SK-N-SH (cell line): ENCODE results near the gene LYPD4. TPM values are rescaled to one million over a fixed set of nuclear protein-coding genes. Genes with fewer than 3 reads are reported as not detected.

Experiments used
- CTCF ChIA-PET: fragments of 300-600, 350-600 bp; formaldehyde crosslinking; extraction: SDS; loops from one replicate; lab custom pipeline; 2021; lab: Yijun Ruan, JAX
- POLR2A ChIA-PET: fragments of 350-600 bp; sonication (Branson Sonifier 250); formaldehyde crosslinking; extraction: SDS; loops from one replicate; lab custom pipeline; 2020; ENCODE audit warnings: antibody characterized with exemption, inconsistent platforms; lab: Yijun Ruan, JAX
- DNase-seq: peaks from one replicate; pipeline ENCODE4 v3.0.0; 2012
- H2AFZ ChIP-seq: fragments of 200-600 bp; sonication (generic); 2 replicates; pipeline ENCODE4 v1.8.1; 2016; ENCODE audit warnings: antibody characterized with exemption, mild to moderate bottlenecking, low read depth
- H3F3A ChIP-seq: fragments of 200-600 bp; sonication (generic); replicated peaks from 2 replicates; pipeline ENCODE3; 2016; ENCODE audit warnings: antibody characterized with exemption, mild to moderate bottlenecking; ENCODE audit not compliant: insufficient read depth
- H3K27ac ChIP-seq, 2 experiments: fragments of 200-500 bp in 1 of 2; fragments of 200-600 bp in 1 of 2; sonication (Bioruptor generic) in 1 of 2; sonication (generic), shearing (Covaris generic) in 1 of 2; 2 replicates each; pipeline versions ENCODE4 v1.5.1 to v1.6.1; 2014 to 2016; ENCODE audit warnings: low read depth in 2 of 2, inconsistent platforms in 1 of 2, low read length in 1 of 2, mild to moderate bottlenecking in 1 of 2, mixed read lengths in 1 of 2
- H3K27me3 ChIP-seq: fragments of 200-600 bp; sonication (generic), shearing (Covaris generic); 2 replicates; pipeline ENCODE4 v1.6.1; 2016; ENCODE audit warnings: mixed run types; ENCODE audit not compliant: insufficient read depth
- H3K36me3 ChIP-seq, 2 experiments: fragments of 200-500 bp in 1 of 2; fragments of 200-600 bp in 1 of 2; sonication (Bioruptor generic) in 1 of 2; sonication (generic) in 1 of 2; replicated peaks in 1 of 2; 2 replicates each; pipeline versions ENCODE3 to v1.5.1; 2014 to 2016; ENCODE audit warnings: low read length in 1 of 2, mild to moderate bottlenecking in 1 of 2; ENCODE audit not compliant: insufficient read depth in 2 of 2, control insufficient read depth in 1 of 2
- H3K4me1 ChIP-seq, 2 experiments: fragments of 200-500 bp in 1 of 2; fragments of 200-600 bp in 1 of 2; sonication (Bioruptor generic) in 1 of 2; sonication (generic), shearing (Covaris generic) in 1 of 2; 2 replicates each; pipeline versions ENCODE4 v1.5.1 to v1.6.1; 2014 to 2016; ENCODE audit warnings: low read depth in 1 of 2, low read length in 1 of 2, mixed run types in 1 of 2; ENCODE audit not compliant: insufficient read depth in 2 of 2, control insufficient read depth in 1 of 2
- H3K4me2 ChIP-seq: fragments of 200-600 bp; sonication (generic), shearing (Covaris generic); 2 replicates; pipeline ENCODE4 v1.6.1; 2017; ENCODE audit warnings: mixed run types
- H3K4me3 ChIP-seq, 2 experiments: fragments of 200-500 bp in 1 of 2; fragments of 200-600 bp in 1 of 2; sonication (Bioruptor generic) in 1 of 2; sonication (generic), shearing (Covaris generic) in 1 of 2; 2 replicates each; pipeline versions ENCODE4 v1.5.1 to v1.8.1; 2014 to 2016; ENCODE audit warnings: low read depth in 2 of 2, inconsistent platforms in 1 of 2, low read length in 1 of 2, mild to moderate bottlenecking in 1 of 2, mixed read lengths in 1 of 2, moderate library complexity in 1 of 2
- H3K79me2 ChIP-seq: fragments of 200-600 bp; sonication (generic); 2 replicates; pipeline ENCODE4 v1.8.1; 2017; ENCODE audit warnings: mild to moderate bottlenecking; ENCODE audit not compliant: insufficient read depth
- H3K9ac ChIP-seq: fragments of 200-600 bp; sonication (generic); 2 replicates; pipeline ENCODE4 v1.6.1; 2017; ENCODE audit warnings: mixed run types
- H3K9me2 ChIP-seq: fragments of 200-600 bp; sonication (generic); 2 replicates; pipeline ENCODE4 v1.6.1; 2017; ENCODE audit warnings: mixed run types
- H3K9me3 ChIP-seq: fragments of 200-600 bp; sonication (generic); 2 replicates; pipeline ENCODE4 v1.6.1; 2017; ENCODE audit warnings: mixed run types, mild to moderate bottlenecking, moderate library complexity
- H4K20me1 ChIP-seq: fragments of 200-600 bp; sonication (generic); 2 replicates; pipeline ENCODE4 v1.6.1; 2017; ENCODE audit warnings: mild to moderate bottlenecking, mixed run types; ENCODE audit not compliant: insufficient read depth
- CHD2 ChIP-seq: fragments of 150-350 bp; IDR thresholded peaks from 2 replicates; pipeline ENCODE4 v1.6.1; 2018; ENCODE audit warnings: low read length; ENCODE audit not compliant: partially characterized antibody
- CTCF ChIP-seq: fragments of 200-600 bp; sonication (generic); IDR thresholded peaks from 2 replicates; pipeline ENCODE4 v1.6.1; 2017; ENCODE audit warnings: antibody characterized with exemption, mild to moderate bottlenecking, moderate library complexity
- ELF1 ChIP-seq: IDR thresholded peaks from 2 replicates; pipeline ENCODE4 v1.4.0; 2012
- EZH2phosphoT487 ChIP-seq: fragments of 200-600 bp; sonication (generic); IDR thresholded peaks from 2 replicates; pipeline ENCODE4 v1.6.1; 2017; ENCODE audit warnings: low read depth, mixed run types, mild to moderate bottlenecking, antibody characterized with exemption, moderate library complexity, borderline replicate concordance
- FOXJ3 ChIP-seq: sonication (generic); formaldehyde crosslinking; IDR thresholded peaks from 2 replicates; pipeline ENCODE4 v1.5.1; 2020; ENCODE audit warnings: mild to moderate bottlenecking, missing genetic modification reagents
- GATA2 ChIP-seq: sonication (generic); formaldehyde crosslinking; IDR thresholded peaks from 2 replicates; pipeline ENCODE4 v1.5.0; 2020; ENCODE audit warnings: mild to moderate bottlenecking, missing genetic modification reagents
- IRF3 ChIP-seq: fragments of 150-350 bp; IDR thresholded peaks from 2 replicates; pipeline ENCODE4 v1.6.1; 2016; ENCODE audit warnings: mild to moderate bottlenecking, low read depth, low read length
- MAX ChIP-seq: IDR thresholded peaks from 2 replicates; pipeline ENCODE4 v1.4.0; 2012; ENCODE audit warnings: low read depth
- NRF1 ChIP-seq: IDR thresholded peaks from 2 replicates; pipeline ENCODE4 v1.6.1; 2012; ENCODE audit warnings: low read depth, mild to moderate bottlenecking, low read length
- RAD21 ChIP-seq: IDR thresholded peaks from 2 replicates; pipeline ENCODE4 v1.6.1; 2012; ENCODE audit warnings: mild to moderate bottlenecking, low read length
- REST ChIP-seq: IDR thresholded peaks from 2 replicates; pipeline ENCODE4 v1.6.1; 2012; ENCODE audit warnings: mild to moderate bottlenecking, low read depth, low read length, moderate library complexity
- SMC3 ChIP-seq: IDR thresholded peaks from 2 replicates; pipeline ENCODE4 v1.6.1; 2012; ENCODE audit warnings: low read depth, low read length, improper control_type of control experiment
- TAF1 ChIP-seq: IDR thresholded peaks from 2 replicates; pipeline ENCODE4 v1.6.1; 2012; ENCODE audit warnings: low read depth, mild to moderate bottlenecking, low read length, moderate library complexity, borderline replicate concordance
- TEAD4 ChIP-seq: IDR thresholded peaks from 2 replicates; pipeline ENCODE4 v1.4.0; 2012; ENCODE audit warnings: mild to moderate bottlenecking, borderline replicate concordance; ENCODE audit not compliant: insufficient read depth
- WGBS: methylation state at CpG from one replicate; pipeline ENCODE4 v1.1.6; 2017; ENCODE audit warnings: low lambda C conversion rate; 5-methylcytosine and 5-hydroxymethylcytosine counted together
- polyA plus RNA-seq, 3 experiments: library from polyadenylated mRNA; depleted of rRNA; stranded (reverse); fragments of >200 nt; gene quantifications; 2 replicates each; pipeline ENCODE4 v1.2.3, GENCODE V29; 2012

LYPD4 gene
- polyA plus RNA-seq, 1 of the 3 experiments (the other 2 are of a cell fraction) = not detected

- no peaks in the 10 kb centered on the region for H3K4me1 ChIP-seq
- H3K36me3 ChIP-seq = no peaks in the 10 kb centered on the region
- H4K20me1 ChIP-seq = no peaks in the 10 kb centered on the region
- no peak overlapping the region for H3K4me3 ChIP-seq
- H3K4me2 ChIP-seq = no peak overlapping the region
- no peak overlapping the region for H2AFZ ChIP-seq
- no peaks in the 10 kb centered on the region for H3K79me2 ChIP-seq
- ChIA-PET CTCF (interaction anchor here (0.6 to 8.2 kb wide), 17 partner anchors 9 to 371 kb away, joined by 3 to 48 read pairs (median 4); partner anchors contain the start of gene CEACAM3), POLR2A (no interaction called here)
- H3K9me2 ChIP-seq = 0 out of 2 replicates have a peak, but pooled peaks cover 3% of the 10 kb centered on the region
- no peaks in the 10 kb centered on the region for H3F3A ChIP-seq
- no peaks in the 10 kb centered on the region for H3K9me3 ChIP-seq
- peak; percentile 70 for DNase-seq
- H3K9ac ChIP-seq = no peak overlapping the region
- WGBS = 28% methylated on average over 12 of the region's 12 CpGs
- TF ChIP-seq NRF1 (no peak), GATA2 (CRISPR knock-in tag) (no peak), RAD21 (peak; percentile 76), SMC3 (peak; percentile 13; the same call in 1 of the 2 replicates), CTCF (peak; percentile 63)
- peaks cover 38% of the 10 kb centered on the region; the same call in 1 of the 2 replicates for H3K27me3 ChIP-seq
- H3K27ac ChIP-seq = no peak overlapping the region
Observed at GRCh38 chr19:41821003-41821735, 23.3 kb downstream of the LYPD4 start.

- no peak overlapping the region for H2AFZ ChIP-seq
- DNase-seq = no peak
- H3K9ac ChIP-seq = no peak overlapping the region
- no peaks in the 10 kb centered on the region for H3K9me3 ChIP-seq
- H3K9me2 ChIP-seq = no peaks in the 10 kb centered on the region
- H3K27ac ChIP-seq = no peak overlapping the region
- H3K4me3 ChIP-seq = no peak overlapping the region
- 36% methylated on average over 2 of the region's 2 CpGs for WGBS
- no peaks in the 10 kb centered on the region for H3F3A ChIP-seq
- no peaks in the 10 kb centered on the region for H4K20me1 ChIP-seq
- POLR2A ChIA-PET = no interaction called here
- CTCF ChIA-PET = interaction anchor here (1.0 to 1.1 kb wide), 3 partner anchors 24 to 38 kb away, joined by 3 read pairs; no protein-coding TSS in a partner anchor
- no peaks in the 10 kb centered on the region for H3K36me3 ChIP-seq
- H3K27me3 ChIP-seq = peaks cover 27% of the 10 kb centered on the region; the same call in 1 of the 2 replicates
- H3K4me1 ChIP-seq = no peaks in the 10 kb centered on the region
- no peaks in the 10 kb centered on the region for H3K79me2 ChIP-seq
- no peak overlapping the region for H3K4me2 ChIP-seq
- TF ChIP-seq MAX (no peak), ELF1 (no peak), FOXJ3 (CRISPR knock-in tag) (no peak), GATA2 (CRISPR knock-in tag) (no peak), TAF1 (no peak), CHD2 (no peak), REST (no peak), IRF3 (no peak), EZH2phosphoT487 (no peak), CTCF (no peak), TEAD4 (no peak)
Observed at GRCh38 chr19:41816761-41817160, 27.7 kb downstream of the LYPD4 start.
